Lung (tissue), 12 donors: Measurements from ENCODE around the gene HUS1. TPM values are rescaled to one million over a fixed set of nuclear protein-coding genes. Genes with fewer than 3 reads are reported as not detected.

Source experiments
- ATAC-seq: fragments of 200-7000 bp; cut with Tn5 transposase; one replicate; pipeline ENCODE4 v1.9.1; 2020; ENCODE audit warnings: moderate number of reproducible peaks; ENCODE audit not compliant: insufficient read depth, low FRiP score
- DNase-seq, 3 donors: peaks; one replicate each; pipeline ENCODE4 v3.0.0-alpha.2; 2013 to 2017
- H3K27ac ChIP-seq, 2 donors: one replicate each; pipeline ENCODE4 v1.5.1; 2013; ENCODE audit warnings: mild to moderate bottlenecking in 2 of 2, moderate library complexity in 2 of 2, control low read depth in 1 of 2, inconsistent platforms in 1 of 2, low read depth in 1 of 2, low read length in 1 of 2
- H3K27me3 ChIP-seq, 3 donors: one replicate each; pipeline ENCODE4 v1.5.1; 2013; ENCODE audit warnings: low read length in 2 of 3; ENCODE audit not compliant: control insufficient read depth in 3 of 3, insufficient read depth in 3 of 3
- H3K36me3 ChIP-seq, 4 donors: one replicate each; pipeline ENCODE4 v1.5.1; 2013; ENCODE audit warnings: low read length in 4 of 4, mild to moderate bottlenecking in 1 of 4, moderate library complexity in 1 of 4; ENCODE audit not compliant: control insufficient read depth in 4 of 4, insufficient read depth in 4 of 4
- H3K4me1 ChIP-seq, 5 donors: one replicate each; pipeline ENCODE4 v1.5.1; 2013; ENCODE audit warnings: low read length in 5 of 5, mild to moderate bottlenecking in 2 of 5, moderate library complexity in 1 of 5; ENCODE audit not compliant: control insufficient read depth in 5 of 5, insufficient read depth in 5 of 5
- H3K4me3 ChIP-seq: one replicate; pipeline ENCODE4 v1.5.1; 2013; ENCODE audit warnings: mild to moderate bottlenecking, control low read depth, moderate library complexity
- H3K9ac ChIP-seq, 2 donors: one replicate each; pipeline ENCODE4 v1.5.1; 2013; ENCODE audit warnings: low read length in 2 of 2, control low read depth in 1 of 2; ENCODE audit not compliant: insufficient read depth in 1 of 2
- H3K9me3 ChIP-seq, 4 donors: one replicate each; pipeline ENCODE4 v1.5.1; 2013; ENCODE audit warnings: low read length in 3 of 4, mild to moderate bottlenecking in 1 of 4, moderate library complexity in 1 of 4; ENCODE audit not compliant: control insufficient read depth in 4 of 4, insufficient read depth in 3 of 4
- CTCF ChIP-seq: IDR thresholded peaks from 2 replicates; pipeline ENCODE4 v1.5.1; 2012; ENCODE audit warnings: mild to moderate bottlenecking; ENCODE audit errors: control extremely low read depth, extremely low read depth
- WGBS, 2 donors: extraction: QIAGEN DNeasy Blood & Tissue Kit; methylation state at CpG; one replicate each; pipeline ENCODE4 v1.1.7; 2013; 5-methylcytosine and 5-hydroxymethylcytosine counted together
- polyA plus RNA-seq, 2 donors: library from polyadenylated mRNA; stranded (reverse); fragments of 200-250 nt; gene quantifications; one replicate each; pipeline ENCODE4 v1.2.1, GENCODE V29; 2013
- total RNA-seq, 2 donors: library from RNA; depleted of rRNA in 1 of 2; stranded (reverse); fragments of >200 nt in 1 of 2; gene quantifications; one replicate each; pipeline ENCODE4 v1.2.1, GENCODE V29; 2014 to 2021
- donor health status: control.
- donor health status: control.
- donor health status: Bipolar disorder and iron deficiency.
- donor health status: healthy.
- donor health status: DM: yes; HTN: yes; CAD: no.

Gene HUS1
- total and polyA plus RNA-seq, 4 donors: 10.3 to 33.9 (median 19.3) TPM

DNA sequence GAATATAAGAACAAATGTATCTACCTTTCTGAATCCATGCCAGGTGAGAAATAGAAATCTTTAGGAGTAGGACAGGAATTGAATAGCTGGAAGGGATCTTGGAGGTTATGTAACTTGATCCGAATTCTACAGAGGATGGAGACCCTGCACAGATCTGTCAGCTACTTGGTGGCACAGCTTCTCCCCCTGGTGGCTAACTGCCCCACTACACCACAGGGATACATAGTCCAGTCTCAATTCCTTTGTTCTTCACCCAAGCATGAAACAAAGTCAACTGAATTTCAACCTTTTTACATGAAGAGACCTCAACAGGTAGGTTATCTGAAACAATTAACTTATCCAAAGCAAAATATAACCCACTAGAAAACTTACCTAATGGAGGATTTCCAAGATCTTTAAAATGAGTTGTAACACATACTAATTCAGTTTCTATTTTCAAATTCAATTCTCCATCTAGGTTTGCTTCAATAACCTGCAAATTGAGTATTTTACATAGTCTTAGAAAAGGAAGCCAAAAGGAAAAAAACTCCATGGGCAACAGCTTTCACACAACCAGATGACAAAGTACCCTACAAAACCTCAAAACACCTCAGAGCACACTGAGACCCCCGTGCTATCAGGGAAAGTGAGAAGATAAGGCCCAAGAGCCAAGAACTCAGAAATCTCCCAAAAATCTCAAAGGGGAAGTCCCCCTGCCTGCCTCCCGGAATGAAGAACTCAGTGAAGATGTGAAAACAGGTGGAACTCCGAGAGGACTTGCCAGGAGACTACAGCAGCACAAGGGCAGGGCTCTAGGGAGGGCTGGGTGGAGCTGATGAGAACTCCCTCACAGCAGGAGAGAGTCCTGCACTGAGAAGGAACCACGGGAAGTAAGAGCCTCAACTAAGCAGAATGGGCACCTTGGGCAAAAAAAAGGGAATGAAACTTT lies 10.3 kb downstream of the HUS1 start:
- WGBS, 2 donors: 61 to 68% methylated on average over 5 of the region's 5 CpGs
- H3K4me1 ChIP-seq: peaks cover 0 to 3% (median 2%) of the 10 kb centered on the region in 5 donors
- TF ChIP-seq CTCF: peak; percentile 51
- peaks cover 12 to 65% (median 39%) of the 10 kb centered on the region in 4 donors for H3K36me3 ChIP-seq
- DNase-seq (peak; percentile 81 to 87 (median 86)), ATAC-seq (peak; percentile 74)
- H3K9me3 ChIP-seq: no peaks in the 10 kb centered on the region
- H3K9ac ChIP-seq: no peak overlapping the region
- H3K27me3 ChIP-seq: no peaks in the 10 kb centered on the region
- peak overlapping the region in 1 of 2 donors; percentile 72 for H3K27ac ChIP-seq
- H3K4me3 ChIP-seq: no peak overlapping the region

DNA sequence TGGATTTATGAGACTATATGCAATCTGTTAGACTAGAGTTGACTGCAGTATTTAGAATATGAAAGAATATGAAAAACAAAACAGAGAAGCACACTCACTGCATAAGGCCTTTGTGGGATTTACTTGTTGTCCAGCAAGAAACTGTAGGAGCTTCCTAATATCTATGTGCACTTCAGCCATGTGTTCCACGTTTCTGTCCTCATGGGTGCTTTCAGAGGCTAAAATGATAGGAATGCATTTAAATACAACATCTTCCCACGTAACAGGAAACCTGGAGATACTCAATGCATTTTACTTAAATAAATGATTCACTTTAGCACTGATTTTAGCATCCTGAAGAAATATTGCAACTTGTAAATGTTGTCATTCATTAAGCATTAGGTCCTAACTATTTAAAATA lies 11.7 kb downstream of the HUS1 start:
- 90 to 98% methylated on average over 2 of the region's 2 CpGs for WGBS, 2 donors
- no peaks in the 10 kb centered on the region for H3K27me3 ChIP-seq
- peaks cover 0 to 3% (median 0%) of the 10 kb centered on the region in 5 donors for H3K4me1 ChIP-seq
- H3K9me3 ChIP-seq: no peaks in the 10 kb centered on the region
- ATAC-seq (no peak), DNase-seq (no peak)
- H3K9ac ChIP-seq: no peak overlapping the region
- no peak overlapping the region for H3K4me3 ChIP-seq
- H3K27ac ChIP-seq: no peak overlapping the region
- H3K36me3 ChIP-seq: peaks cover 14 to 61% (median 37%) of the 10 kb centered on the region in 4 donors
- TF ChIP-seq CTCF: no peak

DNA sequence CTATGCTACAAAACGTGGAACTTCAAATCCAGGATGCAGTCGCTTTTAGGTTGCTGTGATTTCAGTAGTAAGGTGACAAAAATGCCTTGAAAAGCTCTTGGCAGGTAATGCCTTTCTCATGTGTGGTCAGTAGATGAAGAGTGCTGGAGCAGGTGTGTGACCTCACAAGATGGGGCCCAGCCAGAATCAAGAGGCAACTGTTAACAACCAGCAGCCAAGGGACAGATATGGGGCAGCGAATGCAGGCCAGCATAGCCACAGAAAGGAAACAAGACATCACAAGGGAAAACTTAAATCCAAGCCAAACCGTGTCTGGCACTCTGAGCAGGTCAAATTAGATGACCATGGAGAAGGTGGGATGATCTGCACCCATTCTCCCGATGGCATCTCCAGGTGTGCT lies 12.3 kb downstream of the HUS1 start:
- Histone ChIP-seq H3K27ac (no peak overlapping the region), H3K4me3 (no peak overlapping the region), H3K4me1 (peaks cover 0 to 3% (median 0%) of the 10 kb centered on the region in 5 donors), H3K9ac (no peak overlapping the region), H3K27me3 (no peaks in the 10 kb centered on the region), H3K9me3 (no peaks in the 10 kb centered on the region), H3K36me3 (peaks cover 17 to 62% (median 40%) of the 10 kb centered on the region in 4 donors)
- no peak for ATAC-seq
- TF ChIP-seq CTCF: no peak
- no peak for DNase-seq
- WGBS, 2 donors: 92 to 97% methylated on average over 5 of the region's 5 CpGs
